Loucy (cell line): ENCODE measurements around the gene TACR2.

Experiments used
- EZH2phosphoT487 ChIP-seq: fragments of 200-600 bp; IDR thresholded peaks from 2 replicates; pipeline ENCODE4 v1.6.1; 2018; ENCODE audit warnings: antibody characterized with exemption, mild to moderate bottlenecking, moderate library complexity, borderline replicate concordance
- TF ChIP-seq, protein P1 (sequence below): fragments of 200-600 bp; sonication (generic); conservative IDR thresholded peaks from 2 replicates; pipeline ENCODE4 v1.5.1; 2014; ENCODE audit warnings: mild to moderate bottlenecking, antibody characterized with exemption, low read length

DNA sequence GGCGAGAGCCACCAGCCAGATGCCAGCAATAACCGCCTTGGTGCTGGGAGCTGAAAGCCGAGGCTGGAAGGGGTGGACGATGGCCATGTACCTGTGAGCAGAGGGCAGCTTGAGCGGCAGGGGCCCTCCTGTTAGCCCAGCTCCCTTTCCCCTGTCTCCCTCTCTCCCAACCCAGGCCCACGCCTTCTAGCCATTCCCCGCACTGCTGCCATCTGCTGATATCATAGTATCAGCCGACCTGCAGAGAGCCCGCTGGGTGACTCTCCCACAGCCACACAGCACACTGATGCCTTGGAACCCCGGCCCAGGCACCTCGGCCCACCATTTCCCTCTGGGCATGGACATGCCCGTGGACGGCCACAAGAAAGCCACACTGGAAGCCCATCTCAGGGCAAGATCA, 1.7 kb downstream of the TACR2 start:
- TF ChIP-seq, protein P1, sequence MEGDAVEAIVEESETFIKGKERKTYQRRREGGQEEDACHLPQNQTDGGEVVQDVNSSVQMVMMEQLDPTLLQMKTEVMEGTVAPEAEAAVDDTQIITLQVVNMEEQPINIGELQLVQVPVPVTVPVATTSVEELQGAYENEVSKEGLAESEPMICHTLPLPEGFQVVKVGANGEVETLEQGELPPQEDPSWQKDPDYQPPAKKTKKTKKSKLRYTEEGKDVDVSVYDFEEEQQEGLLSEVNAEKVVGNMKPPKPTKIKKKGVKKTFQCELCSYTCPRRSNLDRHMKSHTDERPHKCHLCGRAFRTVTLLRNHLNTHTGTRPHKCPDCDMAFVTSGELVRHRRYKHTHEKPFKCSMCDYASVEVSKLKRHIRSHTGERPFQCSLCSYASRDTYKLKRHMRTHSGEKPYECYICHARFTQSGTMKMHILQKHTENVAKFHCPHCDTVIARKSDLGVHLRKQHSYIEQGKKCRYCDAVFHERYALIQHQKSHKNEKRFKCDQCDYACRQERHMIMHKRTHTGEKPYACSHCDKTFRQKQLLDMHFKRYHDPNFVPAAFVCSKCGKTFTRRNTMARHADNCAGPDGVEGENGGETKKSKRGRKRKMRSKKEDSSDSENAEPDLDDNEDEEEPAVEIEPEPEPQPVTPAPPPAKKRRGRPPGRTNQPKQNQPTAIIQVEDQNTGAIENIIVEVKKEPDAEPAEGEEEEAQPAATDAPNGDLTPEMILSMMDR: no peak
- no peak for TF ChIP-seq EZH2phosphoT487
